Neural cell (in vitro differentiated cells): Measurements from ENCODE around the gene WDR59. TPM values are rescaled to one million over a fixed set of nuclear protein-coding genes. Genes with fewer than 3 reads are reported as not detected.

ENCODE experiments used
- H2AFZ ChIP-seq: fragments of 200-600, 300-800 bp; sonication (generic), shearing (Covaris generic); 2 replicates; pipeline ENCODE4 v1.6.0; 2014; ENCODE audit warnings: low read depth, mild to moderate bottlenecking, antibody characterized with exemption, low read length, moderate library complexity
- H3F3A ChIP-seq: fragments of 200-600 bp; shearing (Covaris generic); 2 replicates; pipeline ENCODE4 v1.6.1; 2016; ENCODE audit warnings: mild to moderate bottlenecking, moderate library complexity, mixed read lengths, antibody characterized with exemption, low read length; ENCODE audit not compliant: insufficient read depth, poor library complexity, severe bottlenecking
- H3K27ac ChIP-seq: fragments of 200-600, 300-800 bp; sonication (generic), shearing (Covaris generic); 2 replicates; pipeline ENCODE4 v1.5.1; 2014; ENCODE audit warnings: mild to moderate bottlenecking, low read length, moderate library complexity
- H3K27me3 ChIP-seq: fragments of 300-800, 200-600 bp; sonication (generic), shearing (Covaris generic); 2 replicates; pipeline ENCODE4 v1.6.0; 2014; ENCODE audit warnings: mild to moderate bottlenecking, low read depth, low read length, moderate library complexity; ENCODE audit not compliant: insufficient read depth
- H3K36me3 ChIP-seq: fragments of 300-800, 200-600 bp; sonication (generic), shearing (Covaris generic); 2 replicates; pipeline ENCODE4 v1.5.1; 2014; ENCODE audit warnings: mild to moderate bottlenecking, antibody characterized with exemption, low read length, moderate library complexity; ENCODE audit not compliant: insufficient read depth
- H3K4me2 ChIP-seq: fragments of 300-800, 200-600 bp; sonication (generic), shearing (Covaris generic); 2 replicates; pipeline ENCODE4 v1.6.0; 2014; ENCODE audit warnings: mild to moderate bottlenecking, low read length
- H3K4me3 ChIP-seq: fragments of 300-800, 200-600 bp; sonication (generic), shearing (Covaris generic); 2 replicates; pipeline ENCODE4 v1.5.1; 2014; ENCODE audit warnings: mild to moderate bottlenecking, low read length, moderate library complexity
- H3K79me2 ChIP-seq: fragments of 200-600 bp; shearing (Covaris generic); replicated peaks from 2 replicates; pipeline ENCODE4 v1.6.0; 2014; ENCODE audit warnings: mild to moderate bottlenecking, low read length, moderate library complexity; ENCODE audit not compliant: insufficient read depth
- H3K9ac ChIP-seq: fragments of 300-800, 200-600 bp; sonication (generic), shearing (Covaris generic); 2 replicates; pipeline ENCODE4 v1.6.1; 2016; ENCODE audit warnings: mild to moderate bottlenecking, low read length, mixed read lengths
- H3K9me2 ChIP-seq: fragments of 200-600 bp; shearing (Covaris generic); 2 replicates; pipeline ENCODE4 v1.6.1; 2016; ENCODE audit warnings: mild to moderate bottlenecking, low read length, mixed read lengths; ENCODE audit not compliant: insufficient read depth
- H3K9me3 ChIP-seq: fragments of 200-600, 300-800 bp; sonication (generic), shearing (Covaris generic); 2 replicates; pipeline ENCODE4 v1.6.1; 2016; ENCODE audit warnings: mild to moderate bottlenecking, mixed run types, low read length, moderate library complexity, mixed read lengths
- H4K20me1 ChIP-seq: fragments of 200-600 bp; shearing (Covaris generic); 2 replicates; pipeline ENCODE4 v1.6.1; 2016; ENCODE audit warnings: mild to moderate bottlenecking, mixed run types; ENCODE audit not compliant: insufficient read depth
- CTCF ChIP-seq: fragments of 450-650 bp; IDR thresholded peaks from 2 replicates; pipeline ENCODE4 v1.5.1; 2014; ENCODE audit warnings: antibody characterized with exemption, mild to moderate bottlenecking, moderate library complexity; ENCODE audit not compliant: poor library complexity, severe bottlenecking
- EP300 ChIP-seq: fragments of 450-650 bp; conservative IDR thresholded peaks from 2 replicates; pipeline ENCODE4 v1.6.1; 2014; ENCODE audit warnings: antibody characterized with exemption, mild to moderate bottlenecking, moderate library complexity; ENCODE audit not compliant: poor library complexity, severe bottlenecking
- EZH2 ChIP-seq: fragments of 200-600, 300-800 bp; shearing (Covaris generic), sonication (generic); IDR thresholded peaks from 2 replicates; pipeline ENCODE4 v1.6.1; 2014; ENCODE audit warnings: antibody characterized with exemption, low read length, borderline replicate concordance, mild to moderate bottlenecking; ENCODE audit not compliant: insufficient read depth, poor library complexity, severe bottlenecking
- MXI1 ChIP-seq: fragments of 450-650 bp; conservative IDR thresholded peaks from 2 replicates; pipeline ENCODE4 v1.6.1; 2014; ENCODE audit warnings: antibody characterized with exemption, mild to moderate bottlenecking; ENCODE audit not compliant: poor library complexity, severe bottlenecking
- POLR2AphosphoS5 ChIP-seq: IDR thresholded peaks from 2 replicates; pipeline ENCODE4 v1.6.1; 2012
- RAD21 ChIP-seq: fragments of 450-650 bp; conservative IDR thresholded peaks from 2 replicates; pipeline ENCODE4 v1.6.1; 2014; ENCODE audit warnings: antibody characterized with exemption, mild to moderate bottlenecking, moderate library complexity
- REST ChIP-seq: IDR thresholded peaks from 2 replicates; pipeline ENCODE4 v1.6.1; 2012; ENCODE audit warnings: borderline replicate concordance
- SMC3 ChIP-seq: fragments of 450-650 bp; conservative IDR thresholded peaks from 2 replicates; pipeline ENCODE4 v1.6.1; 2014; ENCODE audit warnings: antibody characterized with exemption, mild to moderate bottlenecking, moderate library complexity; ENCODE audit not compliant: poor library complexity
- TAF1 ChIP-seq: IDR thresholded peaks from 2 replicates; pipeline ENCODE4 v1.6.1; 2012; ENCODE audit warnings: low read depth
- polyA plus RNA-seq: library from polyadenylated mRNA; depleted of rRNA; stranded (reverse); fragments of >200 nt; gene quantifications from 2 replicates; pipeline ENCODE4 v1.2.3, GENCODE V29; 2014

The WDR59 gene
- polyA plus RNA-seq, 1 donor from 2014 or later = 20.3 TPM

- peaks cover 83% of the 10 kb centered on the region for H3K79me2 ChIP-seq
Measured at GRCh38 chr16:75019007-75019406, 34.1 kb upstream of the WDR59 start.

GRCh38 chr16:75017670-75018525 lies 33.0 kb upstream of the WDR59 start:
- Histone ChIP-seq H3K9me2 (no peaks in the 10 kb centered on the region), H3K27me3 (no peaks in the 10 kb centered on the region), H2AFZ (no peak overlapping the region), H3F3A (no peaks in the 10 kb centered on the region), H3K27ac (no peak overlapping the region), H3K4me3 (no peak overlapping the region), H4K20me1 (peaks cover 6% of the 10 kb centered on the region), H3K4me2 (no peak overlapping the region), H3K9me3 (peaks cover 6% of the 10 kb centered on the region), H3K79me2 (peaks cover 85% of the 10 kb centered on the region), H3K9ac (no peak overlapping the region), H3K36me3 (no peaks in the 10 kb centered on the region)
- TF ChIP-seq TAF1 (no peak), EZH2 (no peak), POLR2AphosphoS5 (no peak), SMC3 (no peak), MXI1 (no peak), RAD21 (no peak), EP300 (no peak), REST (no peak)

More at GRCh38 chr16:75019007-75019406, 34.1 kb upstream of the WDR59 start:
- Histone ChIP-seq H3K27ac (no peak overlapping the region), H3K9me3 (peaks cover 6% of the 10 kb centered on the region), H3K4me3 (no peak overlapping the region), H3K36me3 (no peaks in the 10 kb centered on the region), H3K27me3 (no peaks in the 10 kb centered on the region), H3K4me2 (no peak overlapping the region), H3K9me2 (no peaks in the 10 kb centered on the region), H3F3A (no peaks in the 10 kb centered on the region), H3K9ac (no peak overlapping the region), H4K20me1 (peaks cover 4% of the 10 kb centered on the region), H2AFZ (no peak overlapping the region)
- TF ChIP-seq RAD21 (no peak), EP300 (no peak), REST (no peak), EZH2 (no peak), TAF1 (no peak), SMC3 (no peak), CTCF (no peak)
